ENCODE data around the gene BMP7. TPM values are rescaled to one million over a fixed set of nuclear protein-coding genes. Genes with fewer than 3 reads are reported as not detected.

Gene BMP7
- not detected for total RNA-seq

DNA sequence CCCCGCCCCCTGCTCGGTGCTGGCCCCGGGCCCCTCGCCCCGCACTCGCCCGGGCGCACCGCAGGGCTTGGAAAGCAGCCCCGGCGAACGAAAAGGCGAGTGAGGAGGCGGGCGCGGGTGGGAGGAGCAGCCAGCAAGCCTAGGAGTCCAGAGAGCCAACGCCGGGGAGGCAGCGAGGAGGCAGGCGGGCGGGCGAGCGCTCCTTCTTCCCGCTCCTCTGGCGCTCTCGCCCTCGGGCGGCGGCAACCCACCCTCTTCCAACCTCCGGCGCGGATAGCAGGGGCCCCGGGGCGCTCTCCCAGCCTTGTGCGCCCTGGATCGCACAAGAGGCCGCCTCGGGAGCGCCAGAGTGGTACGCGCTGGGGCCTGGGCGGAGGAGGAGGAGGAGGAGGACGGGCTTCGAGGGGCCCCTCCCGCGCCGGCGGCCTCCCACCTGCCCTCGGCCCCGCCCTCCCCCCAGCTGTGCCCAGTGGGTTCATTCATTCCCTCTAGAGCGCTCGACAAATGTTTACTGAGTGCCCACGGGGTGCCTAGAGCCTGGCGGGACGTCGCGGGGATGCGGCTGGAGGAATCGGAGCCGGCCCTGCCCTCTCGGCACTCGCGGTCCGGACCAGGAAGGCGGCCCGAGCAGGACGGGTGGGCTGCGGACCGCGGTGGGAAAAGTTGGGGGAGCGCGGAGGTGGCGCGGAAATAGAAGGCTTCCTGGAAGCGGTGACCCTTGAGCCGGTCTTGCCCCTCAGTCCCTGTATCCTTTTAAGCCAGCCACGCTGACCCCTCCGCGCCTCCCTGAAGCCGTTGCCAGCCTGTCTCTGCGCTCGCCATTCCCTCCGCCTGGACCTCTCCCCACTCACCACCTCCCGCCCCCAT is at the start of gene BMP7:
Gene BMP7, minus strand, starts transcription at position 351 of the 867 bp plus-strand sequence. CDS start 519 bp downstream, outside the sequence.
- H3K9me3 Mint-ChIP-seq, result no peaks in the 10 kb centered on the region
- H3K27me3 Mint-ChIP-seq, result peaks cover 45% of the 10 kb centered on the region
- ATAC-seq (replicated peaks), result no peak
- H3K4me1 Mint-ChIP-seq, result no peaks in the 10 kb centered on the region
- H3K27ac Mint-ChIP-seq, result no peak within 1 kb of the TSS
- peaks cover 6% of the 10 kb centered on the region for H3K36me3 Mint-ChIP-seq (ENCODE audit: low read depth)
- no peak within 1 kb of the TSS for H3K4me3 Mint-ChIP-seq

DNA sequence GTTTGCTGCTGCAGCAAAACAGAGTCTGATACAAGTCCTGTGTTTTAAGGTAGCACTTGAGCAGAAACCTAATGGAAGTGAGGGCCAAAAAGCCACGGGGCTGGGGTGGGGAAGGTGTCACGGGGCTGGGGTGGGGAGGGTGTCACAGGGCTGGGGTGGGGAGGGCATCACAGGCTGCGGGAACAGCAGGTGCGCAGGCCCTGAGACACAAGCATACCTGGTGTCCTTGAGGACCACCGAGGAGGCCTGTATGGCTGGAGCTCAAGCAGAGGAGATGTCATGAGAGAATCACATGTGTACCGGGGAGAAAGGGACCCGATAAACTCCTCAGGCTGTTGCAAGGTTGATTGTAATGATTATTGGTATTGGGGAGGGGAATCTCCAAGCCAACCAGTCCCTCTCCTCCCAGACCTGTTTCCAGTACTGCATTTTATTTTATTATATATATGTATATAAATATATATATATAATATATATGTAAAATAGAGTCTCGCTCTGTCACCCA is 49.6 kb upstream of the BMP7 start:
- no peaks in the 10 kb centered on the region for H3K4me1 Mint-ChIP-seq
- no peaks in the 10 kb centered on the region for H3K9me3 Mint-ChIP-seq
- H3K4me3 Mint-ChIP-seq, result no peak overlapping the region
- H3K36me3 Mint-ChIP-seq (ENCODE audit: low read depth), result no peaks in the 10 kb centered on the region
- peaks cover 22% of the 10 kb centered on the region for H3K27me3 Mint-ChIP-seq
- H3K27ac Mint-ChIP-seq, result no peak overlapping the region
- no peak for ATAC-seq (replicated peaks)

GRCh38 chr20:57315083-57315975 is 48.9 kb upstream of the BMP7 start:
- no peak for ATAC-seq (replicated peaks)
- no peaks in the 10 kb centered on the region for H3K4me1 Mint-ChIP-seq

GRCh38 chr20:57313951-57314350 is 47.5 kb upstream of the BMP7 start:
- no peaks in the 10 kb centered on the region for H3K9me3 Mint-ChIP-seq
- H3K27ac Mint-ChIP-seq, result no peak overlapping the region
- H3K4me3 Mint-ChIP-seq, result no peak overlapping the region
- ATAC-seq (replicated peaks), result no peak
- H3K36me3 Mint-ChIP-seq (ENCODE audit: low read depth), result no peaks in the 10 kb centered on the region
- H3K4me1 Mint-ChIP-seq, result no peaks in the 10 kb centered on the region
- H3K27me3 Mint-ChIP-seq, result peaks cover 16% of the 10 kb centered on the region

More at GRCh38 chr20:57315083-57315975, 48.9 kb upstream of the BMP7 start:
- Mint-ChIP-seq H3K27me3 (peaks cover 20% of the 10 kb centered on the region), H3K4me3 (no peak overlapping the region), H3K27ac (no peak overlapping the region), H3K9me3 (no peaks in the 10 kb centered on the region), H3K36me3 (ENCODE audit: low read depth) (no peaks in the 10 kb centered on the region)

DNA sequence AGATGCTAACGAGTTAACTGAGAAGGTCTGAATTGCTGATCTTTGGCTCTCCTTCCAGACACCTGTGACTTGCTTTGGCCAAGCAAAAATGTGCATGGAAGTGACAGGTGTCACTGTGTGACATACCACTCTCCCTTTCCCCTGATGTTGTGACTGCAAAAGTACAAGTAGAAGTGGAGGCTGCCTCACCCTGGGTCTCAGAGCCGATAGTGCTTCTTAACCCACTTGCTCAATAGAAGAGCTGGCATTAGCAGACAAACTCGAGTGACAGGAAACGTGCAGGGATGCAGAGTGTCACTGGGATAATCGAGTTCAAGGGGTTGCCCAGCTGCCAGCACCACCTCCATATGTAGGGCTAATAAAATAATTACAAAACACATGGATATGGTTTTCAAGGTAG is 46.8 kb upstream of the BMP7 start:
- no peaks in the 10 kb centered on the region for H3K9me3 Mint-ChIP-seq
- no peak for ATAC-seq (replicated peaks)
- no peaks in the 10 kb centered on the region for H3K4me1 Mint-ChIP-seq
- no peaks in the 10 kb centered on the region for H3K36me3 Mint-ChIP-seq (ENCODE audit: low read depth)
- no peak overlapping the region for H3K4me3 Mint-ChIP-seq
- H3K27me3 Mint-ChIP-seq, result peaks cover 10% of the 10 kb centered on the region
- no peak overlapping the region for H3K27ac Mint-ChIP-seq

DNA sequence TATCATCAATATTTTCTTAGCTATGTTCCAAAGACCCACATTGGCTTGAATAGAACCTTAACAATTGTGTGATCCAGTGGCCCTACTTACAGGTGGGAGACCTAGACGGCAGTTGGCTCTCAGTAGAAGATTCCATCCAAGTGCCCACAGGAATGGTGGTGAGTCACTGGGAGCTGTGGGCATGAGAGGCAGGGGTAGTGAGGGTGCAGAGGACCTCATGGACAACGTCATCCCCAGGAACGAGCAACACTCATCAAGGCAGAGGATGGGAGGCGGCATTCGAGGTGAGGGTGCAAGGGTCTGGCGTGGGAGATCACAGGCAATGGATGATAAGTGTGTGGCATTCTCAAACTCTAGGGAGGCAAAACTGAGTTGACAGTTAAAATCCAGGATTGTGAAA is 45.7 kb upstream of the BMP7 start:
- no peak overlapping the region for H3K4me3 Mint-ChIP-seq
- H3K27me3 Mint-ChIP-seq, result peaks cover 14% of the 10 kb centered on the region
- no peak overlapping the region for H3K27ac Mint-ChIP-seq
- no peaks in the 10 kb centered on the region for H3K9me3 Mint-ChIP-seq
- no peaks in the 10 kb centered on the region for H3K4me1 Mint-ChIP-seq
- H3K36me3 Mint-ChIP-seq (ENCODE audit: low read depth), result no peaks in the 10 kb centered on the region
- ATAC-seq (replicated peaks), result no peak

- ATAC-seq (replicated peaks), result no peak
- Mint-ChIP-seq H3K36me3 (ENCODE audit: low read depth) (no peaks in the 10 kb centered on the region), H3K27me3 (peaks cover 16% of the 10 kb centered on the region), H3K4me3 (no peak overlapping the region), H3K9me3 (no peaks in the 10 kb centered on the region), H3K27ac (no peak overlapping the region), H3K4me1 (no peaks in the 10 kb centered on the region)
These were observed 44.5 kb upstream of the BMP7 start for GRCh38 chr20:57310821-57311514.

DNA sequence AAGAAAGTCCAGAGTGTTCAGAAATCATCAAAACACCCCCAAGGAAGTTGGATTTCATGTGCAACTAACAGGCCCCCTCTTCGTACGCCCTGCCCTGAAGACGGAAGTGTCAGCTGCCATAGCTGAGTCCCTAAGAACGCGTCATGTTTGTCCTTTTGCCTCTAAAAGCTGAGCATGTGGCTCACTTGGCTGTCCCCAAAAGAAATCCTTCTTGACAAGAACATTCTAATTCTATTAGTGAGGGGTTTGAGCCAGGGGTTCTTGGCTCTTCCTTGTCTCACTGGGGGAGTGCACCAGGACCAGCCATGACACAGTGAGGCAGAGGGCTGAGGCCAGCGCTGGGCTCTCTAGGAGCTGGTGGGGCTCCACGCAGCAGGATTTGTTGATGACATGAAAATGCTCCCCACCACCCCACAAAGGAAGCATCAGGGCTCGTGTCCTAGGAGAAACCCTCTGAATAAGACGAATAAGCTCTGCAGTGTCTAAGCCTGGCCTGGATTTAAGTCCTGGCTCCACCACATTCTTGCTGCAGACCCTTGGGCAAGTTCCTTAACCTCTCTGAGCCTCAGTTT is 43.2 kb upstream of the BMP7 start:
- Mint-ChIP-seq H3K4me1 (no peaks in the 10 kb centered on the region), H3K9me3 (no peaks in the 10 kb centered on the region), H3K36me3 (ENCODE audit: low read depth) (no peaks in the 10 kb centered on the region)

DNA sequence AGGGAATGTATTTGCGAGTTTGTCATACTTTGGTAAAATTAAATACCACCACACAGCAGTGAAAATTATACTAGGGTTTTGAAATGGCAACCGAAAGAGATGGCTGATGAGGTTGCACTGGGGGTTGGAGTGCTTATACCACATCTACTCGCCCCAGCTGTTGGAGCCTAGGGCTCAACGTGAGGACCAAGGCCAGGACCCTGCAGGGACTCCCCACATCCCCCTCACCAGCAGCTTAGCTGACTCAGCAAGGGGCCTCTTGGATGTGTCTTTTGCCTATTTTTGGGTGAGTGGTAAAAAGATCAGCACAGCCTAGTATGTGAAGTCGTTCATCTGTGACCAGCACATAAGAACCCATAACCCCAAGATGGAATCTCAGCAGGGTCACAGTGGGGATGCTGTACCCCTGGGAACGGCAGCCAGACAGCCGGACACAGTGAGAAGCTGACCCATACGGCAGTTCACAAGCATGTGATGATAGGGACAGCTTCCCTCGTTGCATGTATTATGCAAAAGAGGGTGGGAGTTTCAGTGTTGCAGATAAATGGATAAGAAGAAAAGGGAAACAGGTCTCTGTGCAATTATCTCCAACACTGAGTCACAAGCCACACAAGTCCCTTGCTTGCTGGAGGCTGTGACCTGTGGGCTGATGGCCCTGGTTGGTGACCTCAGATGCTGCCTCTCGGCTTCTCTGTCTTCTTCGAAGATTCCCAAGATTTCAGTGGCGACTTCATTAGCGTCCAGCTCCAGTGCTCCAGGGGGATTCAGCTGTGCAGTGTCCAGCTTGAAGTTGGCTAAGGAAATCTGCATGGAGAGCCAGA is 42.2 kb upstream of the BMP7 start:
- Mint-ChIP-seq H3K9me3 (no peaks in the 10 kb centered on the region), H3K27me3 (peaks cover 11% of the 10 kb centered on the region), H3K4me3 (no peak overlapping the region), H3K36me3 (ENCODE audit: low read depth) (no peaks in the 10 kb centered on the region), H3K4me1 (no peaks in the 10 kb centered on the region), H3K27ac (no peak overlapping the region)
- ATAC-seq (replicated peaks), result no peak

More for the DNA sequence above, 43.2 kb upstream of the BMP7 start:
- Mint-ChIP-seq H3K4me3 (no peak overlapping the region), H3K27ac (no peak overlapping the region), H3K27me3 (peaks cover 11% of the 10 kb centered on the region)
- ATAC-seq (replicated peaks), result no peak

DNA sequence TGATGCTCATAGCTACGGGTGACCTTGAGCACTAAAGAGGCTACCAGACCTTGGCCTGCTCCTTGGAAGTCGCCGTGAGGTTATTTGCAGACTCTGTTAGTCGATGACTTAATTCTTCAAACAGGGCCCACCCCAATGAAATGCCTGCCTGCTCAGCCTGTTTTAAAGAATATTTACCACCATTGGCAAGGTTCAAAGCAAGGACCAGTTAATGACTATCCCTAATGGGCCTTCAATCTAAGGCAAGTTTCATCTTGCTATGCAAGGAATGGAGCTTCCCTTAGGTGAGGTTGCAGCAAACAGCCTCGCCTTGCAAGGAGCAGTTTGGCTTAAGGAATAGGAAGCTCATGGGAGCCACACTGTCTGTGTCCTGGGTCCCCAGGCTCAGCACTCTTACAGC is 40.3 kb upstream of the BMP7 start:
- Mint-ChIP-seq H3K27me3 (peaks cover 17% of the 10 kb centered on the region), H3K4me1 (no peaks in the 10 kb centered on the region), H3K4me3 (no peak overlapping the region), H3K9me3 (no peaks in the 10 kb centered on the region), H3K27ac (no peak overlapping the region), H3K36me3 (ENCODE audit: low read depth) (no peaks in the 10 kb centered on the region)
- ATAC-seq (replicated peaks), result no peak

DNA sequence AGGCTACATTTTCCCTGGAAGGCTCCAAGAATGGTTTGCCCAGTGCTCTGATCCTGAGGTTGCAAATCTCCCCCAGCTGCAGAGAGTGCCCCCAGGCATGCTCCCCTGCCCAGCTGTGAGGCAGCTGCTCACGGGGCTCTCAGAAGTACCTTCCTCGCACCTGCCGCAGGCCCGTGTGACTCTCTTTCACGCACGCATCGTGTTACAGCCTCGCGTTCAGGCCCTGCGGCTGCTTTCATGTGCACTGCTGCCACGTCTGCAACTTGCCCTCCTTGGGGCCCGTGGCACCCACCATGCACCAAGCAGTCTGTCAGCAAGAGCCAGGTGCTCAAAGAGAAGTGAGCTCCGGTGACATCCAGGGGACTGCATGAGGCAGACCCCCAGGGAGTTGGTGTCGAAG is 34.6 kb upstream of the BMP7 start:
- Mint-ChIP-seq H3K4me3 (no peak overlapping the region), H3K36me3 (ENCODE audit: low read depth) (no peaks in the 10 kb centered on the region), H3K9me3 (no peaks in the 10 kb centered on the region), H3K27ac (no peak overlapping the region), H3K4me1 (no peaks in the 10 kb centered on the region), H3K27me3 (peaks cover 13% of the 10 kb centered on the region)
- no peak for ATAC-seq (replicated peaks)

DNA sequence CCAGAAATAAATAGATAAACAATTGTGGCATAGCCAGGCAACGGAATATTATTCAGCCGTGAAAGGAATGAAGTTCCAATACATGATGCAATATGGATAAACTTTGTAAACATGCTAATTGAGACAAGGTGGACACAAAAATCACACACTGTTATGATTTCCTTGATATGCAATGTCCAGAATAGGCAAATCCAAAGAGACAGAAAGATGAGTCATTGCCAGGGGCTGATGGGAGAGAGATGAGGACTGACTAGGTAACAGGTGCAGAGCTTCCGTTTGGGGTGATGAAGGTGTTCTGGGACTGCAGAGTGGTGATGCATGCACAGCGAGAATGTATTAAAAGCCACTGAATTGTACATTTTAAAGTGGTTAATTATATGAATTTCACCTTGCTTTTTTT is 32.0 kb upstream of the BMP7 start:
- no peaks in the 10 kb centered on the region for H3K36me3 Mint-ChIP-seq (ENCODE audit: low read depth)
- peaks cover 17% of the 10 kb centered on the region for H3K27me3 Mint-ChIP-seq
- H3K4me1 Mint-ChIP-seq, result no peaks in the 10 kb centered on the region
- no peak overlapping the region for H3K27ac Mint-ChIP-seq
- no peak for ATAC-seq (replicated peaks)
- no peak overlapping the region for H3K4me3 Mint-ChIP-seq
- no peaks in the 10 kb centered on the region for H3K9me3 Mint-ChIP-seq

DNA sequence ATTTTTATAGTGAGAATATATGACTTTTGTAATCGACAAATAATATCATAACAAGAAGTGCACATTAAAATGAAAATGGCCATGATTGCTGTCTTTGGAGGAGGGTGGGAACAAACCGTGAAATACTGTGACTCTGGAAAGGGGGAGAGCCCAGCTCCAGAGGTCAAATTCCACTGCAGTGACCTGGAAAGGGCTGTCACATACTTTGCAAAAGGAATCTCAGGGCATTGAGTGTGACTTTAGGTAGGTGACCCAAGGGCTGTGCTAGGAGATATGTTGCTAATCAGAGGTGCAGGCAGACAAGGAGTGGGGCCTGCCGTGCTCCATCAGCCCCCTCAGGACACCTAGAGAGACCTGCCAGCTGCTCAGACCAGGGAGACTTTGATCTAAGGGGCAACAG is 28.1 kb upstream of the BMP7 start:
- ATAC-seq (replicated peaks), result no peak
- Mint-ChIP-seq H3K4me3 (no peak overlapping the region), H3K27me3 (peaks cover 35% of the 10 kb centered on the region), H3K9me3 (no peaks in the 10 kb centered on the region), H3K4me1 (no peaks in the 10 kb centered on the region), H3K36me3 (ENCODE audit: low read depth) (no peaks in the 10 kb centered on the region), H3K27ac (no peak overlapping the region)
